ENCODE results near the gene TTC39C.
"Not testable (repeated sequence)": the region's sequence is repeated elsewhere in the genome, so short reads cannot be mapped to it uniquely, and the experiment has no call there.

TTC39C gene

DNA sequence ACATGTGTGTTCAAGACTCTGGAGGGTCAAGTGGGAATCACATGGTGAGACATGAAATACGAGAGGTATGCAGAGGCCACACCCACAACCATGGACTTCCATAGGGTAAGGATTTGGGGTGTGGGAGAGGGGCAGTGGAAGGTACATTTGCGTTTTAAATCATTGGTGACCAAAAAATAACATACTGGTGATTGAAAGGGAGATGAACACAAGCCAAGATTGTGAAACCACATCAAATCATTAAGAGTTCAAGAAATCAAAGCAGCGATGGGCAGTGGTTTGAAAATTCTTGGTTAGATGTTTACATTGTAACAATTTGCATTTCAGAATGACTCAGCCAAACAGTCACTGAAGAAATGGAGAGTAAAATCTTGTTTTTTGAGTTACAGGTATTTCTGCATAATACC lies 122.4 kb downstream of the TTC39C start:
- no peak for DNase-seq (ENCODE audit: low read depth)

DNA sequence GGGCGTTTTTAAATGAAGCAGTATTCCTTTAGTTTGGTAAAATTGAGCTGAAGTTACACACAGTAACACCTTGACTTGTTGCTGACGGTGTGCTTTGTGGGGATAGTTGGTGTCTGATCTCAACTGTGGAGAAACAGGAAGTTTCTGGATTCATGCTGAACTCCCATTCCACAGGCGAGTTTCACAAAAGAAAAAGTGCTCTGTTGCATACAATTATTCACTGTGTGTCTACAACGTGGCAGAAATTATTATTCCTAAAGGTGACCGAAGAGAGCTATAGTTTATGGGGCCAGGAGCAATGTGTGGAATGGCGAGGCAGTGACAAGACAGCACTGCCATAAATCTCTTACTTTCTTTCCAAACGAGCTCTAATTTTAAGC lies 123.8 kb downstream of the TTC39C start:
- no peak for DNase-seq (ENCODE audit: low read depth)

DNA sequence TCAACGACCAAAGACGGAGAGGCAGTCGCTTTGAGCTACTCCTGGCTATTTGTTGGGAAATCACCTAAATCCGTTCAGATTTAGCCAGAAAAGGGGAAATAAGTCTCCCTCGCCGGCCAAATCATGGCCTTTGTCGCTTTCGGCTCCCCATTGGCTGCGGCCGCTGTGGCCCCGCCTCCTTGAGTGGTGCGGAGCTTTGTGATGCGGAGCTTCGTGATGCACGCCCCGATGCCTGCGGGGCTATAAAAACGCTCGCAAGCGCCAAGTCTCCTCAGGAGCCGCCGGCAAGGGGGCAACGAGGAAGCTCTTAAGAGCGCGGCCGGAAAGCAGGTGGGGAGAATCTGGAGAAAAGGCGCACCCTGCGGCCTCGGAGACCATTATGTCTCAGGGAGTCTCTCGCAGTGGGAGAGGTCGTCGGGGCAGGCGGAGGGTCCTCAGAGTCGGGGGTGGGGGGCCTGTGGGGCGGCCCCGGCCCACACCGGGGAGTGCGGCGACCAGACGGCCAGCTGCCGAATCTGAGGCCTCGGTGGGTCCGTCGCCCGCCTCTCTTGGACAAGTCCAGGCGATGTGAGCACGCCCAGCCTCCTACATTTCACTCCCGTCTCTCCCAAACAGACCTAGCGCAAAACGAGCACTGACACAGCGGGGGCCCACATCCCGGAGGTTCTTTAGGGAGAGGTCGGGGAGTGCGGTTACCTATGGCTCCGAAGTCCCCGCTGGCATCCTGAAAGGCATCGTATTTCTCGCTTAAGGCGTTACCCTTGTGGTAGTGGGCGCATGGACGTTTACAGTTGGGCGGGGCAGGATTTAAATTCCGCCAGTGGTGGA lies 124.4 kb downstream of the TTC39C start, which contains the start of gene CABYR:
TSS of gene CABYR (plus strand) at position 274 of the 828 bp plus-strand sequence. CDS start 4,053 bp downstream, outside the sequence.
- DNase-seq (ENCODE audit: low read depth), result peak; percentile 54

DNA sequence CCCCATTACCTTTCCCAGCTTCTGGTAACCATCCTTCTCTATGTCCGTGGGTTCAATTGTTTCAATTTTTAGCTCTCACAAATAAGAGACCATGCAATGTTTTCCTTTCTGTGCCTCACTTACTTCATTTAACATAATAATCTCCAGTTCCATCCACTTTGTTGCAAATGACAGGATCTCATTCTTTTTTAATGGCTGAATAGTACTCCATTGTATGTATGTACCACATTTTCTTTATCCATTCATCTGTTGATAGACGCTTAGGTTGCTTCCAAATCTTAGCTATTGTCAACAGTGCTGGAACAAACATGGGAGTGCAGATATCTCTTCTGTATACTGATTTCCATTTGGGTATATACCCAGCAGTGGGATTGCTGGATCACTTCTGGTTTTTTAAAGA lies 126.1 kb downstream of the TTC39C start:
- no peak for DNase-seq (ENCODE audit: low read depth)

DNA sequence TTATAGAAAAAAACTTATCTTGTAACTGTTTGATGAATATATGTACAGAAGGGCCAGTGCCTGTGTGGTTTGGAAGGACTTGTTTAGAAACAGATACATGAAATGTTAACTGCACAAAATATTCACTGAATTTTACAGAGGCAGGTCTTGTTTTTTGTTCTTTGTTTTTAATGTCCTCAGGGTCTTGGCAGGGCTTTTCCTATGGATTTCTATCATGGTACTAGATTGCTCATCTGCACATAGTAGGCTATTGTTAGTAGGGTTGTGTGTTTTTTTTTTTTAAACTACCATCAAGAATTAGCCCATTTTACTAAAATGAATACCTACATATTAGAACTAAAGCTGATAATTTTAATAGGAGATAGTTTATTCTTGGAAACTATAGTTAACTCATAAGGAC lies 127.8 kb downstream of the TTC39C start:
- no peak for DNase-seq (ENCODE audit: low read depth)

DNA sequence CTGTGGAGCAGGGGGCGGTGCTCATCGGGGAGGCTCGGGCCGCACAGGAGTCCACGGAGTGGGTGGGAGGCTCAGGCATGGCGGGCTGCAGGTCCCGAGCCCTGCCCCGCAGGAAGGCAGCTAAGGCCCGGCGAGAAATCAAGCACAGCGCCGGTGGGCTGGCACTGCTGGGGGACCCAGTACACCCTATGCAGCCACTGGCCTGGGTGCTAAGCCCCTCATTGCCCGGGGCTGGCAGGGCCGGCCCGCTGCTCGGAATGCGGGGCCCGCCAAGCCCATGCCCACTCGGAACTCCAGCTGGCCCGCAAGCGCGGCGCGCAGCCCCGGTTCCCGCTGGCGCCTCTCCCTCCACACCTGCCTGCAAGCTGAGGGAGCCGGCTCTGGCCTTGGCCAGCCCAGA lies 135.0 kb downstream of the TTC39C start:
- not testable (repeated sequence) for DNase-seq (ENCODE audit: low read depth)

DNA sequence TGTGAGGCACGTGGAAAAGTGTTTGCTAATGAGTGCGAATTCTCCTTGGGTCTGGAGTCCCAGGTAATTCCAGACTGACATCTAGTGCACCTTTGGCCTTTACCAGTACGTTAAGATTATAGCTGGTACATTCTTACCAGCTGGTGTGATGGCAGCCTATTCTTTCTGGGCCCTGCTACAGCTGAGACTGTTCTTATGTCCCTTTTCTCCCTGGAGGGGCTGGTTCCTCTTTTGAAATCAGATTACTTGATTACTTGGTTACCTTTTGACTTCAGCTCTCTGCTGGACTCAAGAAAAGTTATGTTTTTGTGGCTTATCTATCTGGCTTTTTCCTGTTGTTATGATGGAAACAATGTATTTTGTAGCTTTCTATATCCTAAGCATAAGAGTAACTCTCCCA lies 138.8 kb downstream of the TTC39C start:
- no peak for DNase-seq (ENCODE audit: low read depth)

DNA sequence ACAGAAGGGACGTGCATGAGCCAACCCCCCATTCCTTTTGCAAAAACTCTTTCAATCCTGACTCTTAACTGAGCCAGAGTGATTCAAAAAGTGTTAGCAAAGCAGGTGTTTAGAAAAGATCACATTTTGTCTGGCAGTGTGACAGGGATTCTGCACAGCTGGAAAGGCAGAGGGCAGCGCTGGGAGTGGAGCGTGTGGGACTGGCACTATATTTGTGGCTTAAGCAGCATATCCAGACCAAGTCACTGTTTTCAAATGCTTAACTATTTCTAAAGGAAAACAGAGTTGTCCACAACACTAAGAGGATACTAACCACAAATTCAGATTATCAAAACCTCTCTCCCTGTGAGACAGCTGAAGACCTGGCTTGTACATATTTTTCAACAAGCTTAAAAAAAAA lies 143.3 kb downstream of the TTC39C start:
- DNase-seq (ENCODE audit: low read depth), result no peak

DNA sequence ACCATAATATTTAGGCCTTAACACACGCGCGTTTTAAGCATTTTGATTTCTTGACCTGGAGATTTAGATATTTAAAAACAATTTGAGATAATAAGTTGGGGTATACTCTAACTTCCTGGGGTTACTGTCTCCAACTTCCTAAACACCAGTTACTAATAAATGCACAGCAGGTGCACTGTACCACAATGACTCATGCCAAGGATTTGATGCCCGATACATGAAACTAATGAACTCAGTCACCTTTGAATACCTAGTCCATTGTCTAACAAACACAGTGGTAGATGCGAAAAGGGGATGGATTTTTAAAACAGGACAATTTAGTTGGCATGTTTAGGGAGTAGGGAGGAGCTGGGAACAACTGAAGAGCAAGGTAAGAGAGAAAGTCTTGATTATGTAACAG lies 145.5 kb downstream of the TTC39C start:
- no peak for DNase-seq (ENCODE audit: low read depth)

DNA sequence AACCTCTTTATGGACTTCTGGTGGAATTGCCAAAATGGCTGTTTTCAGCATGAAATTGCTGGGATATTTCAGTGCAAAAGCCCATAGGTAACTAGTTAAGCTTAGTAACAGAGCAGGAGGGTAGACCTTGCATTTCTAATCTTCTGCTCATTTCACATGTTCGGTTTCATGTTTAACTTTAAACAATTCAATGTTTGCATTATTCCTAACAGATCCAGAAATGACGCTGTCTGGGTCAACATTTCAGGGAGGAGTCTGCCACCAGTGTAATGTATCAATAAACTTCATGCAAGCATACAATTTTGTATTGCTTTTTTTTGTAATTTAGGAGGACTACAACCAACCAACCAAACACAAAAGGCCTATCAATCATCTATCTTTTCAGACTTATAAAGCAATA lies 146.8 kb downstream of the TTC39C start:
- no peak for DNase-seq (ENCODE audit: low read depth)

DNA sequence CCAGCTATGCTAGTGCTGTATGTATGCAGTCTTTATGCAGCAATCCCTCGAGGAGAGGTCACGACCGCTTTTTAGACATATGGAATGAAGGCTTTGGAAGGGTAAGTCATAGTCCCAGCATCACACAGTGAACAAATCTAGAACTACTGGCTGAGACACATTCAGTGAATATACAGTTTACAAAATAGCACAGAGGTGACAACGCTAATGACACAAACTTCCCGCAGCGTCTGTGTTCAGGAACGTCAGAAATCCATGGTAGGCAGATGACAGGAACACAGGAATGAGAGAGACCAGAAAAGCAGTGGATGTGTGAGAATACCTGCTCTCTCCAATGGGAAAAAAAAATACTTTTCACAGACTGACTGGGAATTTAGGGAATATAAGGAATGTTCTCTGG lies 153.9 kb downstream of the TTC39C start:
- DNase-seq (ENCODE audit: low read depth), result no peak

DNA sequence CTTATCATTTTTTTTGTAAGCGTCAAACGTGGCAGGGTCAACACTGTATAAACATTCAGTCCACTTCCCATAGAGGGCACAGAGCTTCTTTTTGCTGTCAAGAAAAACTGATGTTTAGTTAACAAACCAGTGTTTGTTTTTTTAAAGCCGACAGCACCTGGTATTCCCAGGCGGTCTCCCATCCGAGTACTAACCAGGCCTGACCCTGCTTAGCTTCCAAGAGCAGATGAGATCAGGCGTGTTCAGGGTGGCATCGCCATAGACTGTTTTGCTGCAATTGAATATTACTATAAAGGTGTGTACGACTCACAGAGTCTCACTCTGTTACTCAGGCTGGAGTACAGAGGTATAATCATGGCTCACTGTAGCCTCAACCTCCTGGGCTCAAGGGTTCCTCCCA lies 155.8 kb downstream of the TTC39C start:
- DNase-seq (ENCODE audit: low read depth), result no peak

DNA sequence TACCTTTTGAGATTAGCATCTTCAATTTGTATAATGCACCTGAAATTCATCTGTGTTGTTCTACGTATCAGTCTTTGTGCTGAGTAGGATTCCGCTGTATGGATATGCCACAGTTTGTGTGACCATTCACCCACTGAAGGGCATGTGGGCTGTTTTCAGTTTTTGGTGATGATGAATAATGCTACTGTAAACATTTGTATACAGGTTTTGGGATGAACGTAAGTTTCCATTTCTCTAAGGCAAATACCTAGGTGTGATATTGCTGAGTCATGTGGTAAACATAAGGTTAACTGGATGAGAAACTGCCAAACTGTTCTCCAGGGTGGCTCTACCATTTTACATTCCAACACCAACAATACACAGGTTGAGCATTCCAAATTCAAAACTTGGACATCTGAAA lies 159.4 kb downstream of the TTC39C start:
- no peak for DNase-seq (ENCODE audit: low read depth)

DNA sequence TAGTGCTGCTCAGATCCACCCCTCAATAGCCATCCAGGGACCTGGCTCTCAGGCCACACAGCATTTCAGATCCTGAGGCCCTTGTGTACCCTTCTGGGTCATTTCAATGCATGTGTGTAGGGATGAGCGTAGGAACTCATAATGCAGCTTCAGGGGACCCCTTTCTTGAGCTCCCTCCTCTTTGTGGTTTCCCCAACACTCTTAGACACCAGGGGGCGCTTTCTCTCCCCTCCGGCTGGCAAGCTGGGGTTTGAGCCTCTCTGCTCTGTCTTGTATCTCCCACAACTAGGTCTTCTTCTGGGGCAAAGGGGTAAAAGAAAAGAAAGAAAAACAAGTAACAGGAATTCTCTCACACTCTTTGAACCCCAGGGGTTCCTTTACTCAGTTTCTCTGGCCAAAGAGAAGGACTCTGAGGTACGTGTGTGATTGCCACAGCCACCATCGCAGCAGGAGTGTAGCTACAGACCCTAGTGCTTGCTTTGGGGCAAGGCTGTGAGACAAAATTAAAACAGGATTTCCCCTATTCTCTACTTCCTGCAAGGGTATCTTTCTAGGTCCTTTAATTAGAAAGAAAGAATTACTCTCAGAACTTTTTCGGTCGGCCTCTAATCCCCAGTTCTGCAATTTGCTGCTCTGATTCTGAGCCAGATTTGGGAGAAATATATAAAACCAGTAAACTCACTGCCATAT lies 162.3 kb downstream of the TTC39C start:
- DNase-seq (ENCODE audit: low read depth), result no peak

DNA sequence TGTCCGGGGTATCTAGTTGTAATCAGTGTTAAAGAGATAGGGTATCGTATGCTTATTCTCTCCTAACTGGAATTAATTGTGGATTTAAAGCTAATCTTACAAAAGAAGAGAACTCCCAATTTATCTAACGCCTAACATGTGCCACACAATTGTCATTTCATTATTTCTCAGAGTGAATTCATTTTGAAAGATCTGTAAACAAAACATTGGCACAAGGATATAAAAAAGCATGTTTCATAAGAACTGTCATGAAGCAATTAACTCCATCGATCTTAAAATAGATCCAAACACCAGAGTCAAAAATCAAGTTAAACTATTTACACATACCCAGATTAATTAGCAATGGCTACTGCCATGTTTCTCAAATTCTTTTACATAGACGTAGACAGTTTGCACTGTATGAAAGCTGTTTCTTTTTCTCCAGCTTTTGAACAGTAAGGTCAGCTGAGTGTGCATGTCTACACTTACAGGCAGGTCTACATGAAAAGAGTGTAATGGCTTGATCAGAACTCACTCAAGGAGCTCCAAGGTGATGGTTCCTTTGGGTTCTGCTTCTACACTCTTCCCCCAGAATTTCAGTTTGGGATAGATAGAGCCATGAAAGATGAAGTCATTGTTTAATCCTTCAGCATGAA lies 163.1 kb downstream of the TTC39C start:
- no peak for DNase-seq (ENCODE audit: low read depth)

DNA sequence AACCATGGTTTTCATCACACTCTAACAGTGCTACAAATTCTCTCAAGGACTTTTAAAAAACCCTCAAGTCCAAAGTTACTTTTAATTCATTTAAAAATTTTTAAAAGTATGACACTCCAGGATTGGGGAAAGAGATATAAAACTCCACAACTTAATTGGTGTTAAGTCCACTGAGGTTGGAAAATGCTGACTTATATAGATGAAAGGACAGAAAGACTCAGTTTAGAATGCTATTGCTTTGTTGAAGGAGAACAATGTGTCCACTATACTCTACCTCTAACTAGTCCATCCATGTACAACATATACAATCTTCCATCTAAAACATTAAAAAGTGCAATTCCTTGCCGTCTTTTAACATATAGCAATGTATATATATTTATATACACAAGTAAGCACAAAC lies 165.5 kb downstream of the TTC39C start:
- no peak for DNase-seq (ENCODE audit: low read depth)

DNA sequence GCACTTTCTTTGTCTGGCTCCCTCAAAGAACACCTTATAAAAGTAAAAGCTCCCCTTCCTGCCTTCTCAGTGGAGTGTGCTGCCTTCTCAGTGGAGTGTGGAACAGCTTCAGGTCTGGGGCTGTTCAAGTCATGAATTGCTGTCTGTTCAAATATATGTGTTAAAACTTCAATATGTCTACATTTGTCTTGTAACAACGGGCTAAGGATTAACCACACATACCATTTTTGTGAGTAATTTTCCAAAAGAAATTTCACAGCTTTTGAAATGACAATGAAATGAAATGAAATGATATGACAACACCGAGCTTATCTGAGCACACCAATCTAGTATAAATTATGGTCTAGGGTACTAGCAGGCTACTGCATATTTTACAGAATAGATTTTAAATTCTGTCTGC lies 167.3 kb downstream of the TTC39C start:
- peak; percentile 25 for DNase-seq (ENCODE audit: low read depth)
